ENCODE results near the gene SPSB4. TPM values are rescaled to one million over a fixed set of nuclear protein-coding genes. Genes with fewer than 3 reads are reported as not detected.
A peak's percentile ranks its signal among the peaks of the same experiment; 100 is the strongest.

The SPSB4 gene
- total RNA-seq, 1 donor from 2014 or later: 0.98 TPM

- no peaks in the 10 kb centered on the region for H3K9me3 ChIP-seq
- intact Hi-C loops (cut with DNase I): no loop called here
Observed at GRCh38 chr3:141072950-141073349, 21.8 kb downstream of the SPSB4 start.

DNA sequence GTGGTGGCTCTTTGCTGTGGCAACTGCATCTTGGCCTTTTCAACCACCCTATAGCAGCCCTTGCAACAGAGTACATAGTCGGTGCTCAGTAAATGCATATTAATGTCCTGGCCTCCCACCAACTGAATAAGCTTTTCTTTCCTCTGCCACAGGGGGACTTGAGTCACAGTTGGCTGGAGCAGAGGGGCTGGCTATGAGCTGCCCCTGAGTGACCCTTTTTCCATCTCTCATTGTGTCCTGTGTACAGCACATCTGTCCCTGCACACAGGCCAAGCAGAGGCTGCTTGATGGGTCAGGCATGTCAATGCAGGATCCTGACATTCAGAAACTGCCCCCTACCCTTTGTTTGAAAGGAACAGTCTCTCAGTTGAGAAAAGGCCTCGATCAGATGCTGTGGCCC, 22.4 kb downstream of the SPSB4 start:
- no peak for DNase-seq (ENCODE audit: extremely low spot score in 2 of 2)
- peaks cover 16% of the 10 kb centered on the region for H3K4me1 ChIP-seq
- intact Hi-C loops (cut with DNase I): no loop called here
- no peaks in the 10 kb centered on the region for H3K27me3 ChIP-seq
- no peak overlapping the region for H3K4me3 ChIP-seq
- H3K9me3 ChIP-seq: no peaks in the 10 kb centered on the region
- no peak overlapping the region for H3K27ac ChIP-seq
- no peaks in the 10 kb centered on the region for H3K36me3 ChIP-seq
- TF ChIP-seq, protein P1, sequence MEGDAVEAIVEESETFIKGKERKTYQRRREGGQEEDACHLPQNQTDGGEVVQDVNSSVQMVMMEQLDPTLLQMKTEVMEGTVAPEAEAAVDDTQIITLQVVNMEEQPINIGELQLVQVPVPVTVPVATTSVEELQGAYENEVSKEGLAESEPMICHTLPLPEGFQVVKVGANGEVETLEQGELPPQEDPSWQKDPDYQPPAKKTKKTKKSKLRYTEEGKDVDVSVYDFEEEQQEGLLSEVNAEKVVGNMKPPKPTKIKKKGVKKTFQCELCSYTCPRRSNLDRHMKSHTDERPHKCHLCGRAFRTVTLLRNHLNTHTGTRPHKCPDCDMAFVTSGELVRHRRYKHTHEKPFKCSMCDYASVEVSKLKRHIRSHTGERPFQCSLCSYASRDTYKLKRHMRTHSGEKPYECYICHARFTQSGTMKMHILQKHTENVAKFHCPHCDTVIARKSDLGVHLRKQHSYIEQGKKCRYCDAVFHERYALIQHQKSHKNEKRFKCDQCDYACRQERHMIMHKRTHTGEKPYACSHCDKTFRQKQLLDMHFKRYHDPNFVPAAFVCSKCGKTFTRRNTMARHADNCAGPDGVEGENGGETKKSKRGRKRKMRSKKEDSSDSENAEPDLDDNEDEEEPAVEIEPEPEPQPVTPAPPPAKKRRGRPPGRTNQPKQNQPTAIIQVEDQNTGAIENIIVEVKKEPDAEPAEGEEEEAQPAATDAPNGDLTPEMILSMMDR (IDR thresholded peaks at IDR 0.05): no peak
- TF ChIP-seq POLR2A (IDR thresholded peaks at IDR 0.05): no peak
- no peak for TF ChIP-seq POLR2AphosphoS5 (IDR thresholded peaks at IDR 0.05; ENCODE audit: insufficient read depth in 1 of 2, low read depth in 1 of 2)

More at GRCh38 chr3:141072950-141073349, 21.8 kb downstream of the SPSB4 start:
- H3K27ac ChIP-seq: no peak overlapping the region
- H3K4me1 ChIP-seq: peaks cover 16% of the 10 kb centered on the region
- no peaks in the 10 kb centered on the region for H3K27me3 ChIP-seq
- no peak overlapping the region for H3K4me3 ChIP-seq
- TF ChIP-seq, protein P1 (IDR thresholded peaks at IDR 0.05): no peak
- TF ChIP-seq POLR2A (IDR thresholded peaks at IDR 0.05) (no peak), POLR2AphosphoS5 (IDR thresholded peaks at IDR 0.05; ENCODE audit: insufficient read depth in 1 of 2, low read depth in 1 of 2) (no peak)
- H3K36me3 ChIP-seq: no peaks in the 10 kb centered on the region
- DNase-seq (ENCODE audit: extremely low spot score in 2 of 2): no peak

DNA sequence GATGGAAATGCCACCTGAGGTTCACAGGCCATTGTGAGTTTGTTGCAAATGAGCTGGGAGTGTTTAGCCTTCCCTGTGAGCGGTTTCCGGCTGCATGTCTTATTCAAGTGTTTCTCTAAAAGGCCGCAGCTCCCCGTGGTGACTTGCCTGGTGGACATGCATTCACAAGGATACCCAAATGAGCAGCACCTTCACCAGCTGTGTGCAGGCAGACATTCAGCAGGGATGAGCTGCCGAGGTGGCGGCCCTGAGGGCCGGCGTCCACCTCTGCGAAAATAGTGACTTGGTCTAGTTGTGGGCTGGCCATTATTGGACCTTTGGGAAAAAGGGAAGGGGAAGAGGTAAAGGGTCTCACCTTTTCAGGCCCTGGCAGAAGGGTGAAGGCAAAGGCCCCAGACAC, 23.4 kb downstream of the SPSB4 start:
- H3K27ac ChIP-seq: no peak overlapping the region
- TF ChIP-seq, protein P1 (IDR thresholded peaks at IDR 0.05): no peak
- no peak overlapping the region for H3K4me3 ChIP-seq
- no peaks in the 10 kb centered on the region for H3K36me3 ChIP-seq
- H3K9me3 ChIP-seq: no peaks in the 10 kb centered on the region
- no peaks in the 10 kb centered on the region for H3K27me3 ChIP-seq
- intact Hi-C loops (cut with DNase I): no loop called here
- peaks cover 16% of the 10 kb centered on the region for H3K4me1 ChIP-seq
- no peak for DNase-seq (ENCODE audit: extremely low spot score in 2 of 2)

DNA sequence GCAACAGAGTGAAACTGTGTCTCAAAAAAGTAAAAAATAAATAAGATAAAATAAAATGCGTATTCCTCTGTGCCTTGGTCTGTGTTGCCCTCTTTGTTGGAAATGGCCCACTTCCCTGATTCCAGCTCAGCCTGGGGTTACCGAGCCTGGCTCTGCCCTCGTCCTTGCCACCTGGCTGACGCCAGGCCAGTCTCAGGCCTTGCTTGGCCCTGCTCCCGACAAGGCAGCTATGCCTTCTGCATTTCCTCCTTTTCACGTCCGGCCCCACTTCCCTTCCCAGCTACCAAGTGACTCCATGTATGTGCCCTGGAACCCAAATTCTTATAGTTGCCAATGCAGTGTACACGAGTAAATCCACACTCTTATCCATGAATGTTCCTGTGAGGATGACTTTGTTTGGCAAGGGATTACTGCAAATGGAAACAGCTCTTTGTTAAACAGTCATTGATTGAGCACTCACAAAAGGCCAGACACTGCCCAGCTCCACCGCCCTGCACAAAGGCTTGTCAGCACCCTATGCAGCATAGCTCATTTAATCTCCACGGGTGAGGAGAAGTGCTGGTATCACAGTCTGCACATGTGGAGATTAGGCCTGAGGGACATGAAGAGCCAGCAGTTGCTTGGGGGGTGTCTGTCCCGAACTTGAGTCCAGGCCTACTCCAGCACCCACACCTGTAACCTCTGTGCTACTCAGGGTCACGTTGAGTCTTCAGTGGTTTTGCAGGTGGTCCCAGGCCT, 25.1 kb downstream of the SPSB4 start:
- intact Hi-C loops (cut with DNase I): no loop called here
- peaks cover 16% of the 10 kb centered on the region for H3K4me1 ChIP-seq
- DNase-seq (ENCODE audit: extremely low spot score in 2 of 2): no peak
- no peak overlapping the region for H3K27ac ChIP-seq
- H3K36me3 ChIP-seq: no peaks in the 10 kb centered on the region
- H3K4me3 ChIP-seq: peak overlapping the region in 1 of 2 donors; percentile 35
- H3K27me3 ChIP-seq: no peaks in the 10 kb centered on the region
- TF ChIP-seq, protein P1 (IDR thresholded peaks at IDR 0.05): no peak
- TF ChIP-seq POLR2A (IDR thresholded peaks at IDR 0.05) (no peak), POLR2AphosphoS5 (IDR thresholded peaks at IDR 0.05; ENCODE audit: insufficient read depth in 1 of 2, low read depth in 1 of 2) (no peak)
- no peaks in the 10 kb centered on the region for H3K9me3 ChIP-seq

GRCh38 chr3:141076797-141077571, 25.8 kb downstream of the SPSB4 start:
- H3K27me3 ChIP-seq: no peaks in the 10 kb centered on the region
- intact Hi-C loops (cut with DNase I): no loop called here
- no peak for DNase-seq (ENCODE audit: extremely low spot score in 2 of 2)
- no peaks in the 10 kb centered on the region for H3K36me3 ChIP-seq
- TF ChIP-seq, protein P1 (IDR thresholded peaks at IDR 0.05): no peak
- TF ChIP-seq POLR2AphosphoS5 (IDR thresholded peaks at IDR 0.05; ENCODE audit: insufficient read depth in 1 of 2, low read depth in 1 of 2): peak in 1 of 2 donors; percentile 3
- H3K4me3 ChIP-seq: peak overlapping the region; percentile 30 to 35
- peaks cover 16% of the 10 kb centered on the region for H3K4me1 ChIP-seq
- peak overlapping the region; percentile 56 for H3K27ac ChIP-seq
- H3K9me3 ChIP-seq: no peaks in the 10 kb centered on the region

Data from vagina (tissue), 2 donors.